Endothelial cell of umbilical vein (primary cell): ENCODE data around the gene ANXA11. TPM values are rescaled to one million over a fixed set of nuclear protein-coding genes. Genes with fewer than 3 reads are reported as not detected.

Source experiments
- BruUV-seq: library from RNA; stranded (reverse); fragments of 400-500 nt; replicated peaks from 2 replicates; lab custom pipeline; 2021; lab: Mats Ljungman, UMichigan
- CTCF ChIA-PET: fragments of 300-600, 350-600 bp; sonication (Branson Sonifier 250); formaldehyde crosslinking; loops from one replicate; lab custom pipeline; 2021; ENCODE audit warnings: antibody characterized with exemption, inconsistent platforms; lab: Charles Lee
- POLR2A ChIA-PET: fragments of 300-600, 350-600 bp; sonication (Branson Sonifier 250); formaldehyde crosslinking; loops from one replicate; lab custom pipeline; 2021; ENCODE audit warnings: antibody characterized with exemption, inconsistent platforms; lab: Charles Lee
- DNase-seq: peaks from one replicate; pipeline ENCODE4 v3.0.0-alpha.2; 2011; ENCODE audit warnings: low read depth, low spot score
- FAIRE-seq: peaks from 2 replicates; lab custom pipeline; 2011; peaks lifted over from hg19 to GRCh38; lab: Jason Lieb, UNC
- H2AFZ ChIP-seq: 2 replicates; pipeline ENCODE4 v1.6.0; 2012; ENCODE audit warnings: low read depth, low read length, control low read depth, inconsistent platforms
- H3K27ac ChIP-seq: 2 replicates; pipeline ENCODE4 v1.5.1; 2011; ENCODE audit warnings: low read depth, mild to moderate bottlenecking, control low read depth, low read length, moderate library complexity; ENCODE audit not compliant: insufficient read depth
- H3K27me3 ChIP-seq, 2 experiments: 2 replicates each; pipeline versions ENCODE4 v1.6.0 to v1.6.1; 2011; ENCODE audit warnings: low read length in 2 of 2, mixed read lengths in 1 of 2; ENCODE audit not compliant: control insufficient read depth in 2 of 2, insufficient read depth in 2 of 2
- H3K36me3 ChIP-seq, 2 experiments: 2 replicates in 1 of 2; 3 replicates in 1 of 2; pipeline ENCODE4 v1.5.1; 2011; ENCODE audit warnings: low read length in 2 of 2, mild to moderate bottlenecking in 1 of 2, moderate library complexity in 1 of 2; ENCODE audit not compliant: control insufficient read depth in 2 of 2, insufficient read depth in 2 of 2; ENCODE audit errors: extremely low read depth in 1 of 2
- H3K4me1 ChIP-seq: 3 replicates; pipeline ENCODE4 v1.5.1; 2011; ENCODE audit warnings: mild to moderate bottlenecking, low read length; ENCODE audit not compliant: control insufficient read depth, insufficient read depth; ENCODE audit errors: extremely low read depth
- H3K4me2 ChIP-seq: 2 replicates; pipeline ENCODE4 v1.6.1; 2011; ENCODE audit warnings: low read length, control low read depth, mixed read lengths; ENCODE audit not compliant: insufficient read depth
- H3K4me3 ChIP-seq, 3 experiments: fragments of 200-600 bp in 1 of 3; sonication (generic), shearing (Covaris generic) in 1 of 3; replicated peaks in 1 of 3; 2 replicates each; pipeline ENCODE4 v1.5.1; 2011 to 2016; ENCODE audit warnings: control low read depth in 3 of 3, low read length in 3 of 3, mild to moderate bottlenecking in 2 of 3, inconsistent platforms in 1 of 3, low read depth in 1 of 3, moderate library complexity in 1 of 3; ENCODE audit not compliant: insufficient read depth in 1 of 3
- H3K79me2 ChIP-seq: 2 replicates; pipeline ENCODE4 v1.6.0; 2012; ENCODE audit warnings: low read length, inconsistent platforms; ENCODE audit not compliant: control insufficient read depth, insufficient read depth
- H3K9ac ChIP-seq: replicated peaks from 2 replicates; pipeline ENCODE3; 2011; ENCODE audit warnings: low read length, control low read depth; ENCODE audit not compliant: insufficient read depth; ENCODE audit errors: extremely low read depth
- H3K9me1 ChIP-seq: replicated peaks from 3 replicates; pipeline ENCODE4 v1.6.0; 2011; ENCODE audit warnings: mild to moderate bottlenecking, low read length; ENCODE audit not compliant: control insufficient read depth, insufficient read depth; ENCODE audit errors: extremely low read depth
- H3K9me3 ChIP-seq: replicated peaks from 2 replicates; pipeline ENCODE4 v1.5.1; 2012; ENCODE audit warnings: low read length, inconsistent platforms; ENCODE audit not compliant: control insufficient read depth, insufficient read depth
- H4K20me1 ChIP-seq: replicated peaks from 2 replicates; pipeline ENCODE3; 2011; ENCODE audit warnings: mild to moderate bottlenecking, low read length; ENCODE audit not compliant: control insufficient read depth, insufficient read depth; ENCODE audit errors: extremely low read depth
- EZH2 ChIP-seq: IDR thresholded peaks from 2 replicates; pipeline ENCODE4 v1.6.1; 2012; ENCODE audit warnings: borderline replicate concordance, low read depth, mild to moderate bottlenecking, moderate library complexity, low read length, inconsistent platforms; ENCODE audit not compliant: severe bottlenecking
- FOS ChIP-seq: IDR thresholded peaks from 2 replicates; pipeline ENCODE4 v1.6.1; 2011; ENCODE audit warnings: mild to moderate bottlenecking, low read length, moderate library complexity, borderline replicate concordance; ENCODE audit not compliant: insufficient read depth
- GATA2 ChIP-seq: IDR thresholded peaks from 2 replicates; pipeline ENCODE4 v1.7.0; 2011; ENCODE audit warnings: low read depth, mild to moderate bottlenecking, moderate library complexity, mixed read lengths, low read length; ENCODE audit not compliant: insufficient read length, insufficient read depth
- JUN ChIP-seq: IDR thresholded peaks from 2 replicates; pipeline ENCODE4 v1.6.1; 2011; ENCODE audit warnings: borderline replicate concordance, low read depth; ENCODE audit not compliant: insufficient read length, insufficient read depth
- MYC ChIP-seq: IDR thresholded peaks from one replicate; pipeline ENCODE4 v1.6.1; 2011; ENCODE audit warnings: mild to moderate bottlenecking, low read depth, low read length
- POLR2A ChIP-seq: IDR thresholded peaks from 2 replicates; pipeline ENCODE4 v1.6.1; 2012; ENCODE audit warnings: low read depth, mild to moderate bottlenecking, control low read depth, low read length
- dilution Hi-C: fragments of 300-500 bp; cut with MboI; formaldehyde crosslinking; loops from one replicate; pipeline ENCODE4 v1.15.0; 2019; ENCODE audit warnings: low sequenced_read_pairs; ENCODE audit not compliant: extremely low pct_ligation_motif_present
- intact Hi-C: fragments of 100-400 bp; cut with micrococcal nuclease; formaldehyde crosslinking; loops from one replicate; pipeline ENCODE4 v1.10.0; 2022
- polyA plus RNA-seq, 4 experiments: library from polyadenylated mRNA; depleted of rRNA in 3 of 4; stranded (reverse) in 3 of 4; unstranded in 1 of 4; fragments of >200 nt; gene quantifications; 2 replicates each; pipeline versions ENCODE4 v1.2.1 to v1.2.3, GENCODE V29; 2011 to 2012; ENCODE audit warnings: missing spikeins in 1 of 4
- total RNA-seq: library from RNA; stranded (reverse); gene quantifications from 2 replicates; pipeline ENCODE4 v1.2.3, GENCODE V29; 2021
- TF ChIP-seq, protein P1 (sequence below): IDR thresholded peaks from 2 replicates; pipeline ENCODE4 v1.6.1; 2011; ENCODE audit not compliant: insufficient read depth, insufficient read length

Gene ANXA11
- total and polyA plus RNA-seq, 2 donors (not counting 3 experiments of a cell fraction or from before 2014, with no cell fraction given) = 59.2 to 143 TPM

DNA sequence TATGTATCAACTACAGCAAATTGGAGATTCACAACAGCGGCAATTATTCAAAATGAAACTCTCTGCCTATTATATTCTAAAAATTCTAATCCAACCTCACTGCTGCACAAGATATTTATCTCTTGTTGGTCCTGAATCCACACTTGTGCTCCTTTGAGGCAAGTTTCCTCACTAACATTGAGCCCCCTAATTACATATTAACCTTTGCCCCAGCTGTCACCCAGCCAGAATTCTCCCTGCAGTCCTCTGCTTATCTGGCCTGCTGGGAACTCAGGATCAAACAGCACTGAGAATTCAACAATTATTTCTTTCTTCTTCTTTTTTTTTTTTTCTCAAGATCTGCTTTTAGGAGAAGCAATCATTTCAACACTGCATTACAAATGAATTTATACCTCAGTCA lies 94.4 kb downstream of the ANXA11 start:
- Histone ChIP-seq H3K4me1 (no peaks in the 10 kb centered on the region), H3K36me3 (no peaks in the 10 kb centered on the region), H3K27ac (no peak overlapping the region), H4K20me1 (no peaks in the 10 kb centered on the region), H3K27me3 (no peaks in the 10 kb centered on the region), H2AFZ (no peak overlapping the region), H3K9ac (no peak overlapping the region), H3K9me3 (no peaks in the 10 kb centered on the region), H3K9me1 (no peaks in the 10 kb centered on the region), H3K4me3 (no peak overlapping the region), H3K4me2 (no peak overlapping the region), H3K79me2 (no peaks in the 10 kb centered on the region)
- ChIA-PET CTCF (no interaction called here), POLR2A (no interaction called here)
- intact Hi-C loops = no loop called here
- dilution Hi-C loops = no loop called here
- no TSS peak for BruUV-seq
- no peak for FAIRE-seq
- no peak for TF ChIP-seq JUN
- TF ChIP-seq, protein P1, sequence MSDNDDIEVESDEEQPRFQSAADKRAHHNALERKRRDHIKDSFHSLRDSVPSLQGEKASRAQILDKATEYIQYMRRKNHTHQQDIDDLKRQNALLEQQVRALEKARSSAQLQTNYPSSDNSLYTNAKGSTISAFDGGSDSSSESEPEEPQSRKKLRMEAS = no peak
- DNase-seq = no peak

- Histone ChIP-seq H3K4me1 (no peaks in the 10 kb centered on the region), H3K27me3 (peaks cover 2 to 4% of the 10 kb centered on the region in 2 experiments), H3K9me1 (no peaks in the 10 kb centered on the region), H3K36me3 (no peaks in the 10 kb centered on the region), H3K27ac (no peak overlapping the region), H3K4me2 (no peak overlapping the region), H3K9me3 (no peaks in the 10 kb centered on the region), H2AFZ (no peak overlapping the region), H3K79me2 (no peaks in the 10 kb centered on the region), H3K9ac (no peak overlapping the region), H3K4me3 (no peak overlapping the region), H4K20me1 (no peaks in the 10 kb centered on the region)
- no TSS peak for BruUV-seq
- DNase-seq (no peak), FAIRE-seq (no peak)
- ChIA-PET POLR2A (no interaction called here), CTCF (interaction anchor here (1.3 to 1.9 kb wide), 2 partner anchors 11 to 62 kb away, joined by 4 to 6 read pairs; no protein-coding TSS in a partner anchor)
- dilution Hi-C loops (no loop called here), intact Hi-C loops (no loop called here)
- TF ChIP-seq POLR2A = no peak
- no peak for TF ChIP-seq FOS
- TF ChIP-seq GATA2 = no peak
- no peak for TF ChIP-seq JUN
- TF ChIP-seq MYC = no peak
- no peak for TF ChIP-seq EZH2
- TF ChIP-seq, protein P1 = no peak
Observed at GRCh38 chr10:80108576-80109239, 96.6 kb downstream of the ANXA11 start.
